Astrocyte of the cerebellum (primary cell): ENCODE measurements around the gene NTM.

ENCODE experiments used
- DNase-seq: peaks from one replicate; pipeline ENCODE4 v3.0.0-alpha.2; 2011; ENCODE audit warnings: low read depth
- H3K4me3 ChIP-seq: 2 replicates; pipeline ENCODE4 v1.5.1; 2011; ENCODE audit warnings: mild to moderate bottlenecking, low read depth, low read length, moderate library complexity
- CTCF ChIP-seq: IDR thresholded peaks from 2 replicates; pipeline ENCODE4 v1.5.1; 2012; ENCODE audit warnings: low read length, low read depth, moderate library complexity, mild to moderate bottlenecking; ENCODE audit errors: missing control alignments
- in situ Hi-C: cut with HindIII; loops from 2 replicates; pipeline ENCODE4 v1.10.0; 2017; ENCODE audit warnings: low sequenced_read_pairs

NTM gene

GRCh38 chr11:131814108-131814507 lies 443.7 kb downstream of the NTM start:
- in situ Hi-C loops: no loop called here
- H3K4me3 ChIP-seq: no peak overlapping the region
- no peak for TF ChIP-seq CTCF
- no peak for DNase-seq

GRCh38 chr11:131815590-131815989 lies 445.2 kb downstream of the NTM start:
- TF ChIP-seq CTCF: no peak
- DNase-seq: no peak
- no peak overlapping the region for H3K4me3 ChIP-seq
- in situ Hi-C loops: loop anchor here (5.0 kb wide), 2 partner anchors 47 to 58 kb away; no protein-coding TSS in a partner anchor

GRCh38 chr11:131816051-131816450 lies 445.6 kb downstream of the NTM start:
- TF ChIP-seq CTCF: no peak
- no peak for DNase-seq
- no peak overlapping the region for H3K4me3 ChIP-seq
- in situ Hi-C loops: loop anchor here (5.0 kb wide), 2 partner anchors 46 to 59 kb away; no protein-coding TSS in a partner anchor

- TF ChIP-seq CTCF: no peak
- in situ Hi-C loops: loop anchor here (5.0 kb wide), 2 partner anchors 45 to 60 kb away; no protein-coding TSS in a partner anchor
- no peak overlapping the region for H3K4me3 ChIP-seq
- no peak for DNase-seq
These were observed 447.3 kb downstream of the NTM start for GRCh38 chr11:131817687-131818188.

- TF ChIP-seq CTCF: no peak
- DNase-seq: no peak
- in situ Hi-C loops: loop anchor here (5.0 kb wide), 2 partner anchors 42 to 63 kb away; no protein-coding TSS in a partner anchor
- H3K4me3 ChIP-seq: no peak overlapping the region
These were observed 449.4 kb downstream of the NTM start for GRCh38 chr11:131819865-131820264.

GRCh38 chr11:131822506-131822905 lies 452.1 kb downstream of the NTM start:
- no peak for DNase-seq

More at GRCh38 chr11:131822506-131822905, 452.1 kb downstream of the NTM start:
- in situ Hi-C loops: no loop called here
- no peak overlapping the region for H3K4me3 ChIP-seq
- TF ChIP-seq CTCF: no peak
